ENCODE measurements around the gene NPAS2.

Gene NPAS2

DNA sequence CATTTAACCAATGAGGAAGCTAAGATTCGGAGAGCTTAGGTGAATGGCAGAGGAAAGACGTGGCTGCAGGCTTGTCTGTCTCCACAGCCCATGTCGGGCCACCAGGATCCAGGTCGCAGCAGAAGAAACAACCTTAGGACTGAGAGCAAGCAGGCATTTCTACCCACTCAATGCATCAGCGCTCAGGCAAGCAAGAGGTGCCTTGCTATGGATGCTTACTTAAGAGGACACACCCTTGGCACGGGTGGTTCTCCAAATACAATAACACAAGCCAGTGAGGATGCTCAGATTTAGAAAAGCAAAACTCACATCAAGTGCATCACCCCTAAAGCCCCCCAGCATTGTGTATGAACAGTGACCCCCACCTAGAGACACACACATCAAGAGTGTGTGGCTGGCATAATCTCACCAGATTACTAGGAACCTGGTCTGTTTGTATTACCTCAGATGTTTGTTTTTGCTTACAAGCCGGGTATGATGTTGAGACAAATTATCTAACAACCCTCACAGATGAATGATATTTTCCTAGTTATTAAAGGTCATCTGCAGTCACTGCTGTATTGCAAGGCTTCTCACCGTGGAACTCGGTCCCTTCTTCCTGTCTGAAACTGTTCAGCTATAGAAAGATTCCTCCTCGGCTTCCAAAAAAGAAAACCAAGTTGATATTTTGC lies 34.2 kb upstream of the NPAS2 start:
- H2AFZ ChIP-seq (ENCODE audit: low read length): no peak overlapping the region
- H3K9me2 ChIP-seq (replicated peaks; ENCODE audit: low read depth, low read length): no peaks in the 10 kb centered on the region
- H3K79me2 ChIP-seq (ENCODE audit: insufficient read depth, low read length): no peaks in the 10 kb centered on the region
- H3K36me3 ChIP-seq (ENCODE audit: insufficient read depth, low read length): no peaks in the 10 kb centered on the region
- H3K9ac ChIP-seq (ENCODE audit: low read depth, low read length, poor library complexity, severe bottlenecking): no peak overlapping the region
- no peaks in the 10 kb centered on the region; the same call in 1 of the 2 replicates for H3K9me3 ChIP-seq (ENCODE audit: insufficient read depth, low read depth, low read length)
- H3K4me2 ChIP-seq (ENCODE audit: low read depth, low read length, poor library complexity, severe bottlenecking): no peak overlapping the region
- H3K4me1 ChIP-seq (ENCODE audit: insufficient read depth, low read length, poor library complexity, severe bottlenecking): no peaks in the 10 kb centered on the region
- H4K20me1 ChIP-seq (ENCODE audit: insufficient read depth, low read length, poor library complexity, severe bottlenecking): no peaks in the 10 kb centered on the region
- TF ChIP-seq, protein P1, sequence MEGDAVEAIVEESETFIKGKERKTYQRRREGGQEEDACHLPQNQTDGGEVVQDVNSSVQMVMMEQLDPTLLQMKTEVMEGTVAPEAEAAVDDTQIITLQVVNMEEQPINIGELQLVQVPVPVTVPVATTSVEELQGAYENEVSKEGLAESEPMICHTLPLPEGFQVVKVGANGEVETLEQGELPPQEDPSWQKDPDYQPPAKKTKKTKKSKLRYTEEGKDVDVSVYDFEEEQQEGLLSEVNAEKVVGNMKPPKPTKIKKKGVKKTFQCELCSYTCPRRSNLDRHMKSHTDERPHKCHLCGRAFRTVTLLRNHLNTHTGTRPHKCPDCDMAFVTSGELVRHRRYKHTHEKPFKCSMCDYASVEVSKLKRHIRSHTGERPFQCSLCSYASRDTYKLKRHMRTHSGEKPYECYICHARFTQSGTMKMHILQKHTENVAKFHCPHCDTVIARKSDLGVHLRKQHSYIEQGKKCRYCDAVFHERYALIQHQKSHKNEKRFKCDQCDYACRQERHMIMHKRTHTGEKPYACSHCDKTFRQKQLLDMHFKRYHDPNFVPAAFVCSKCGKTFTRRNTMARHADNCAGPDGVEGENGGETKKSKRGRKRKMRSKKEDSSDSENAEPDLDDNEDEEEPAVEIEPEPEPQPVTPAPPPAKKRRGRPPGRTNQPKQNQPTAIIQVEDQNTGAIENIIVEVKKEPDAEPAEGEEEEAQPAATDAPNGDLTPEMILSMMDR (conservative IDR thresholded peaks at IDR 0.05; ENCODE audit: low read length): no peak
- no peak for TF ChIP-seq EZH2phosphoT487 (IDR thresholded peaks at IDR 0.05; ENCODE audit: borderline replicate concordance)
- H3K4me3 ChIP-seq (ENCODE audit: low read length, poor library complexity, severe bottlenecking): no peak overlapping the region
- no peaks in the 10 kb centered on the region for H3K27me3 ChIP-seq (ENCODE audit: insufficient read depth, low read length, poor library complexity, severe bottlenecking)
- H3F3A ChIP-seq (ENCODE audit: low read depth): no peaks in the 10 kb centered on the region

DNA sequence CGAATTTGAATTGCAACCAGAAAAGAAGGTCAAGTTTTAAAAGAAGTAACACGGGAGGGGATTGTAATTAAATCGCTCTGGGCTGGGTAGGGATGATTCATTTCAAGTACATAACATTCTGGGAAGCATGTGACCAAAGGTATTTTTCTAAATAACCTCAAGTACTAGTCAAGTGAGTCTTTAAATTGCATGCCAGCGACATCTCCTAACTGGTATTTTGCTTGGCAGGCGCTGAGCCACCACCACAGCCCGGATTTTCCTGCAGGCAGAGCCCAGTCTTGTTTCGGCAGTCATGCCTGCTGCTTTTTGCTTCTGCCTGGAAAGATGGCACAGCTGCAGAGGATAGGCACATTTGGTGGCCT lies 33.7 kb upstream of the NPAS2 start:
- Histone ChIP-seq H3K4me2 (ENCODE audit: low read depth, low read length, poor library complexity, severe bottlenecking) (no peak overlapping the region), H3K9me3 (ENCODE audit: insufficient read depth, low read depth, low read length) (no peaks in the 10 kb centered on the region; the same call in 1 of the 2 replicates)

DNA sequence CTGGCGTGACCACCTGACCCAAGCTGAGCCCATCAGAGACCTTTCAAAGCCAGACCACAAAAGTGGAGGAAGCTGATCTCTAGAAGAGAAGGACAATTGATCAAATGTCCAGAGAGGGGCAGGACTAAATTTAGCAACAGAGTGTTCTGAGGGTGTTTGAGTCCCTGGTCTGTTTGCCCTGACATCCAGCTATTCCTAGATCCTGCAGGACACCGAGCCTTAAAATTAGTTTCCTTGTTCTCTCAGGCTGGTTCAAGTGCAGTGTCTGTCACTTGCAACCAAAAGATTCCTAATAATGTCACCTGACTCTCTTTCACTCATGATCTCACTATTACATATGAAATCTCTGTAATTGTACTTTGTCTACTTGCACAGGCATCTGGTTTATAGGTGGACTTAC lies 33.0 kb upstream of the NPAS2 start:
- Histone ChIP-seq H3K4me3 (ENCODE audit: low read length, poor library complexity, severe bottlenecking) (no peak overlapping the region), H3K9me3 (ENCODE audit: insufficient read depth, low read depth, low read length) (no peaks in the 10 kb centered on the region; the same call in 1 of the 2 replicates), H3K4me2 (ENCODE audit: low read depth, low read length, poor library complexity, severe bottlenecking) (no peak overlapping the region), H3K79me2 (ENCODE audit: insufficient read depth, low read length) (no peaks in the 10 kb centered on the region), H3K27me3 (ENCODE audit: insufficient read depth, low read length, poor library complexity, severe bottlenecking) (no peaks in the 10 kb centered on the region), H3K4me1 (ENCODE audit: insufficient read depth, low read length, poor library complexity, severe bottlenecking) (no peaks in the 10 kb centered on the region), H3K9me2 (replicated peaks; ENCODE audit: low read depth, low read length) (no peaks in the 10 kb centered on the region), H4K20me1 (ENCODE audit: insufficient read depth, low read length, poor library complexity, severe bottlenecking) (no peaks in the 10 kb centered on the region), H3F3A (ENCODE audit: low read depth) (no peaks in the 10 kb centered on the region), H3K36me3 (ENCODE audit: insufficient read depth, low read length) (no peaks in the 10 kb centered on the region), H3K9ac (ENCODE audit: low read depth, low read length, poor library complexity, severe bottlenecking) (no peak overlapping the region), H2AFZ (ENCODE audit: low read length) (no peak overlapping the region)
- TF ChIP-seq, protein P1 (conservative IDR thresholded peaks at IDR 0.05; ENCODE audit: low read length): no peak
- no peak for TF ChIP-seq EZH2phosphoT487 (IDR thresholded peaks at IDR 0.05; ENCODE audit: borderline replicate concordance)

More for the DNA sequence above, 33.7 kb upstream of the NPAS2 start:
- Histone ChIP-seq H3F3A (ENCODE audit: low read depth) (no peaks in the 10 kb centered on the region), H3K9me2 (replicated peaks; ENCODE audit: low read depth, low read length) (no peaks in the 10 kb centered on the region), H4K20me1 (ENCODE audit: insufficient read depth, low read length, poor library complexity, severe bottlenecking) (no peaks in the 10 kb centered on the region), H2AFZ (ENCODE audit: low read length) (no peak overlapping the region), H3K9ac (ENCODE audit: low read depth, low read length, poor library complexity, severe bottlenecking) (no peak overlapping the region), H3K4me1 (ENCODE audit: insufficient read depth, low read length, poor library complexity, severe bottlenecking) (no peaks in the 10 kb centered on the region), H3K36me3 (ENCODE audit: insufficient read depth, low read length) (no peaks in the 10 kb centered on the region), H3K27me3 (ENCODE audit: insufficient read depth, low read length, poor library complexity, severe bottlenecking) (no peaks in the 10 kb centered on the region), H3K79me2 (ENCODE audit: insufficient read depth, low read length) (no peaks in the 10 kb centered on the region), H3K4me3 (ENCODE audit: low read length, poor library complexity, severe bottlenecking) (no peak overlapping the region)
- TF ChIP-seq EZH2phosphoT487 (IDR thresholded peaks at IDR 0.05; ENCODE audit: borderline replicate concordance): no peak
- TF ChIP-seq, protein P1 (conservative IDR thresholded peaks at IDR 0.05; ENCODE audit: low read length): no peak

All from Loucy (cell line).